Measurements from ENCODE around the gene GRXCR1.

DNA sequence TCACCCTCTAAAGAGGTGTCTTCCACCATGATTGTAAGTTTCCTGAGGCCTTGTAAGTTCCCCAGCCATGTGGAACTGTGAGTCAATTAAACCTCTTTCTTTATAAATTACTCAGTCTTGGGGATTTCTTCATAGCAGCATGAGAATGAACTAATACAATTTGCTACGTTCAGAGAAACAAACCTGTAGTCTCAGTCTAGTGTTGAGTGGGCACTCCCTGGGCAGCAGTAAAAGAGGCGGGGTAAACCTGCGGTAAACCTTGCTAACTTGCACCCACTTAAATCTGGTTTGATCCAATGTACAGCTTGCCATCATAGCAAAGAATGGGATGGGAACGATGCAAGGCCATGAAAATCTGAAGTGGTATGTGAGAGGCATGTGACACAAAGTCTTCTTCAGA, 22.4 kb downstream of the GRXCR1 start:
- no peak for TF ChIP-seq EZH2 (IDR thresholded peaks at IDR 0.05; ENCODE audit: insufficient read depth, poor library complexity, severe bottlenecking)
- no peak for TF ChIP-seq EZH2phosphoT487 (IDR thresholded peaks at IDR 0.05; ENCODE audit: insufficient read depth, low read depth)

Measured in GM23248 (cell line).